HFFc6 (cell line): ENCODE results near the gene KCNMA1. TPM values are rescaled to one million over a fixed set of nuclear protein-coding genes. Genes with fewer than 3 reads are reported as not detected.

Experiments used
- DNase-seq: peaks from one replicate; pipeline ENCODE4 v3.0.0-alpha.2; 2018
- H3K27ac Mint-ChIP-seq: 2 replicates; pipeline ENCODE4 v1.8.0; 2020; ENCODE audit warnings: mild to moderate bottlenecking, mixed read lengths
- H3K27me3 Mint-ChIP-seq: 2 replicates; pipeline ENCODE4 v1.8.0; 2021; ENCODE audit warnings: mild to moderate bottlenecking, moderate library complexity, mixed read lengths; ENCODE audit not compliant: insufficient read depth
- H3K36me3 Mint-ChIP-seq: 2 replicates; pipeline ENCODE4 v1.8.0; 2021; ENCODE audit warnings: low read depth, mixed read lengths
- H3K4me1 Mint-ChIP-seq: 2 replicates; pipeline ENCODE4 v1.8.0; 2020; ENCODE audit warnings: low read depth, mixed read lengths
- H3K4me3 Mint-ChIP-seq: 2 replicates; pipeline ENCODE4 v1.8.0; 2020; ENCODE audit warnings: mild to moderate bottlenecking, moderate library complexity, mixed read lengths
- H3K9me3 Mint-ChIP-seq: 2 replicates; pipeline ENCODE4 v1.8.0; 2020; ENCODE audit warnings: mild to moderate bottlenecking, mixed read lengths
- CTCF ChIP-seq: fragments of 200-600 bp; sonication (generic); IDR thresholded peaks from 2 replicates; pipeline ENCODE4 v1.5.0; 2021; ENCODE audit warnings: antibody characterized with exemption, mild to moderate bottlenecking
- total RNA-seq, 6 experiments: library from RNA; stranded (reverse); fragmentation: NEBNext Ultra II Directional; extraction: Animal tissue kit (Norgen Biotek cat#: 25700); gene quantifications; 2 replicates in 1 of 6; 3 replicates in 5 of 6; pipeline ENCODE4 v1.2.3, GENCODE V29; 2021

Gene KCNMA1
- total RNA-seq, 6 experiments from 2014 or later = 87.1 to 191 (median 93.5) TPM

DNA sequence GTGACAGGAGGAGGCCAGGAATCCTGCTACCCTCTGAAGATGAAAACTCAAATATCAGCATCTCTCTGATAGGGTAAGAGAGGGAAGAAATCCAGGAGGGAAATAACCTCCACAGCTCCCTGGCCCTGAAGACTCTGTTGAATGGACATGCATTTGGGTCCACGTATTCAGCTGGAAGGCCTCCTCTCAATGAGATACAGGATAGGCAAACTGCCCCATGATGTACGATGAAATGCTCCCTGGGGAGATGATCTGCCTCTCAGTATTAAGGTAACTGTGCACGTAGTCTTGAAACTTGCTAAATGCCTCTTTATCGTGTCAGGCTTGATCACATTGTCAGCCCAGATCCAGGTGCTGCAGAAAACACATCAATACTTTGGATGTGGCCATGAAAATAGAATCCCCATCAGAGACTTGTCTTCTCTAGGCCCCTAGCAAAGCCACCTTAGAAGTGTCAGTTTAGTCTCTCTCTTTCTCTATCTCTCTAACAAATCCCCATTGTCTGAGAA is 384.0 kb downstream of the KCNMA1 start:
- Mint-ChIP-seq H3K4me1 (peaks cover 65% of the 10 kb centered on the region), H3K27ac (peak overlapping the region; percentile 49), H3K27me3 (no peaks in the 10 kb centered on the region; the same call in 1 of the 2 replicates), H3K36me3 (peaks cover 13% of the 10 kb centered on the region), H3K9me3 (no peaks in the 10 kb centered on the region; the same call in 1 of the 2 replicates), H3K4me3 (no peak overlapping the region)
- TF ChIP-seq CTCF = no peak
- no peak for DNase-seq

DNA sequence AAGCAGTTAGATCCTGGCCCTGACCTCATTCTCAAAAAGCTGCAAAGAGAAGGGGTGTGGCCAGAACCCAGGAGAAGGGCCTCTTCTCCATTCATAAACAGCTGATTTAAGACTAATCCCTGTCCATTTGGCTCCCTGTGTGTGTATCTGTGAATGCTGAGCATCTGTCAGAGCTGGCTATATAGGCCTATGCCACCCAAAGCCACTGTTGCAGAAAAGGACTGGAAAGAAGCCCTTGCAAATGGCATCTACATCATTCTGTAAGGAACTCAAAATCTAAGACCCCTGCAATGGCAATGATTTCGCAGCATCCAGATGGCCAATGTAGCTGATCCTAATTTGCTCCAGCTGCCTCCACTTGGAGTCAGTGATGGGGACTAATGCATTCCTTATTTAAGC is 384.5 kb downstream of the KCNMA1 start:
- H3K4me1 Mint-ChIP-seq = peaks cover 63% of the 10 kb centered on the region
- 0 out of 2 replicates have a peak overlapping the region, but pooled peaks have one; percentile 8 for H3K27ac Mint-ChIP-seq
- H3K27me3 Mint-ChIP-seq = no peaks in the 10 kb centered on the region; the same call in 1 of the 2 replicates
- TF ChIP-seq CTCF = no peak
- H3K36me3 Mint-ChIP-seq = peaks cover 12% of the 10 kb centered on the region
- no peak overlapping the region for H3K4me3 Mint-ChIP-seq
- no peaks in the 10 kb centered on the region; the same call in 1 of the 2 replicates for H3K9me3 Mint-ChIP-seq
- DNase-seq = no peak

GRCh38 chr10:77252380-77253146 is 385.0 kb downstream of the KCNMA1 start:
- Mint-ChIP-seq H3K4me1 (peaks cover 62% of the 10 kb centered on the region), H3K36me3 (peaks cover 8% of the 10 kb centered on the region)
- no peak for DNase-seq

GRCh38 chr10:77251297-77252013 is 386.2 kb downstream of the KCNMA1 start:
- DNase-seq = peak; percentile 40

More at GRCh38 chr10:77252380-77253146, 385.0 kb downstream of the KCNMA1 start:
- H3K27ac Mint-ChIP-seq = peak overlapping the region; percentile 8; the same call in 1 of the 2 replicates
- H3K27me3 Mint-ChIP-seq = no peaks in the 10 kb centered on the region; the same call in 1 of the 2 replicates
- no peak overlapping the region for H3K4me3 Mint-ChIP-seq
- no peaks in the 10 kb centered on the region; the same call in 1 of the 2 replicates for H3K9me3 Mint-ChIP-seq
- no peak for TF ChIP-seq CTCF

More at GRCh38 chr10:77251297-77252013, 386.2 kb downstream of the KCNMA1 start:
- H3K27me3 Mint-ChIP-seq = no peaks in the 10 kb centered on the region; the same call in 1 of the 2 replicates
- peaks cover 64% of the 10 kb centered on the region for H3K4me1 Mint-ChIP-seq
- H3K4me3 Mint-ChIP-seq = no peak overlapping the region
- peaks cover 8% of the 10 kb centered on the region for H3K36me3 Mint-ChIP-seq
- H3K27ac Mint-ChIP-seq = no peak overlapping the region
- no peaks in the 10 kb centered on the region for H3K9me3 Mint-ChIP-seq
- TF ChIP-seq CTCF = peak; percentile 84
